Esophagus muscularis mucosa (tissue), 4 donors: ENCODE measurements around the gene NTPCR. TPM values are rescaled to one million over a fixed set of nuclear protein-coding genes. Genes with fewer than 3 reads are reported as not detected.

Source experiments
- DNase-seq: peaks from one replicate; pipeline ENCODE4 v3.0.0-alpha.2; 2017; ENCODE audit errors: extremely low spot score
- H3K27ac ChIP-seq, 4 donors: fragments of 200-600 bp; sonication (generic); replicated peaks in 1 of 4; 1 replicate in 3 of 4; 2 replicates in 1 of 4; pipeline ENCODE4 v1.5.1; 2016 to 2019; ENCODE audit warnings: mild to moderate bottlenecking in 1 of 4
- H3K27me3 ChIP-seq, 4 donors: fragments of 200-600 bp; sonication (generic); one replicate each; pipeline versions ENCODE4 v1.5.1 to v1.6.0; 2016 to 2019
- H3K36me3 ChIP-seq, 4 donors: fragments of 200-600 bp; sonication (generic); one replicate each; pipeline ENCODE4 v1.5.1; 2016 to 2019
- H3K4me1 ChIP-seq, 4 donors: fragments of 200-600 bp; sonication (generic); one replicate each; pipeline ENCODE4 v1.5.1; 2016 to 2019
- H3K4me3 ChIP-seq, 4 donors: fragments of 200-600 bp; sonication (generic); 1 replicate in 2 of 4; 2 replicates in 2 of 4; pipeline ENCODE4 v1.5.1; 2016 to 2019; ENCODE audit warnings: mild to moderate bottlenecking in 4 of 4, moderate library complexity in 1 of 4
- H3K9me3 ChIP-seq, 4 donors: fragments of 200-600 bp; sonication (generic); 1 replicate in 3 of 4; 2 replicates in 1 of 4; pipeline ENCODE4 v1.5.1; 2016 to 2019
- EP300 ChIP-seq: sonication (generic); formaldehyde crosslinking; IDR thresholded peaks from one replicate; pipeline ENCODE4 v1.6.1; 2017; ENCODE audit warnings: antibody characterized with exemption
- POLR2A ChIP-seq: fragments of 450-650 bp; IDR thresholded peaks from one replicate; pipeline ENCODE4 v1.6.1; 2017; ENCODE audit warnings: antibody characterized with exemption, moderate library complexity, mild to moderate bottlenecking, low read depth
- POLR2AphosphoS5 ChIP-seq, 2 donors: sonication (generic); formaldehyde crosslinking; IDR thresholded peaks; one replicate each; pipeline ENCODE4 v1.6.1; 2017; ENCODE audit warnings: antibody characterized with exemption in 2 of 2
- WGBS: methylation state at CpG from one replicate; pipeline ENCODE4 v1.1.5; 2018; 5-methylcytosine and 5-hydroxymethylcytosine counted together
- intact Hi-C: fragments of 100-400 bp; cut with DNase I; formaldehyde crosslinking; loops from one replicate; pipeline ENCODE4 v1.15.1; 2023
- total RNA-seq, 4 donors: library from RNA; depleted of rRNA; stranded (reverse); fragments of >200 nt; gene quantifications; one replicate each; pipeline versions ENCODE4 v1.1.0 to v1.2.1, GENCODE V29; 2016
- TF ChIP-seq, protein P1 (sequence below), 3 experiments: fragments of 200-600 bp in 2 of 3; fragments of 450-650 bp in 1 of 3; sonication (generic) in 2 of 3; IDR thresholded peaks; one replicate each; pipeline ENCODE4 v1.5.1; 2017 to 2019; ENCODE audit warnings: antibody characterized with exemption in 3 of 3, mild to moderate bottlenecking in 2 of 3, moderate library complexity in 1 of 3

NTPCR gene
- total RNA-seq, 4 donors from 2014 or later: 21.7 to 26.6 (median 24.6) TPM

DNA sequence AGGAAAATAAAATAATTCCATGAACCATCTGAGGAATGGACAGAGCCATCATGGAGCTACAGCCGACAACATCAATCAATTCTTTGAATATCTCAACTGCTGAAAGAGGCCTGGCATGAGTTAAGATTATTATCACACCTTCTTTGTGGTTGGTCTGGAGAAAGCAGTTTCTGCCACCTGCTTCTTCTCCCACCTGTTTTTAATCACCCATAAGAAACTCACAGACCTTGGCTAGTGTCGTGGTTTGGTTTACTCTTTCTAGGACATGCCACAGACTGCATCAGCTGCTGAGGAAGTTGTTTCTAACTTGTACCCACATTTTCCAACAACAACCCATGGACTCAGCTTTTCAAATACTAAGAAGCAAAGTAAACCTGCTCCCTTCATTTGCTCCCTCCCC, 65.6 kb downstream of the NTPCR start:
- intact Hi-C loops: no loop called here
- TF ChIP-seq POLR2A (no peak), EP300 (no peak), POLR2AphosphoS5 (IDR thresholded peaks at IDR 0.05) (no peak)
- TF ChIP-seq, protein P1, sequence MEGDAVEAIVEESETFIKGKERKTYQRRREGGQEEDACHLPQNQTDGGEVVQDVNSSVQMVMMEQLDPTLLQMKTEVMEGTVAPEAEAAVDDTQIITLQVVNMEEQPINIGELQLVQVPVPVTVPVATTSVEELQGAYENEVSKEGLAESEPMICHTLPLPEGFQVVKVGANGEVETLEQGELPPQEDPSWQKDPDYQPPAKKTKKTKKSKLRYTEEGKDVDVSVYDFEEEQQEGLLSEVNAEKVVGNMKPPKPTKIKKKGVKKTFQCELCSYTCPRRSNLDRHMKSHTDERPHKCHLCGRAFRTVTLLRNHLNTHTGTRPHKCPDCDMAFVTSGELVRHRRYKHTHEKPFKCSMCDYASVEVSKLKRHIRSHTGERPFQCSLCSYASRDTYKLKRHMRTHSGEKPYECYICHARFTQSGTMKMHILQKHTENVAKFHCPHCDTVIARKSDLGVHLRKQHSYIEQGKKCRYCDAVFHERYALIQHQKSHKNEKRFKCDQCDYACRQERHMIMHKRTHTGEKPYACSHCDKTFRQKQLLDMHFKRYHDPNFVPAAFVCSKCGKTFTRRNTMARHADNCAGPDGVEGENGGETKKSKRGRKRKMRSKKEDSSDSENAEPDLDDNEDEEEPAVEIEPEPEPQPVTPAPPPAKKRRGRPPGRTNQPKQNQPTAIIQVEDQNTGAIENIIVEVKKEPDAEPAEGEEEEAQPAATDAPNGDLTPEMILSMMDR (IDR thresholded peaks at IDR 0.05): no peak
- WGBS: 90% methylated on average over 2 of the region's 2 CpGs
- no peaks in the 10 kb centered on the region for H3K9me3 ChIP-seq
- peaks cover 0 to 8% (median 2%) of the 10 kb centered on the region in 4 donors for H3K36me3 ChIP-seq
- no peak overlapping the region for H3K4me3 ChIP-seq
- DNase-seq: no peak
- no peak overlapping the region for H3K27ac ChIP-seq
- no peaks in the 10 kb centered on the region for H3K27me3 ChIP-seq
- H3K4me1 ChIP-seq: peaks cover 0 to 10% (median 7%) of the 10 kb centered on the region in 4 donors

DNA sequence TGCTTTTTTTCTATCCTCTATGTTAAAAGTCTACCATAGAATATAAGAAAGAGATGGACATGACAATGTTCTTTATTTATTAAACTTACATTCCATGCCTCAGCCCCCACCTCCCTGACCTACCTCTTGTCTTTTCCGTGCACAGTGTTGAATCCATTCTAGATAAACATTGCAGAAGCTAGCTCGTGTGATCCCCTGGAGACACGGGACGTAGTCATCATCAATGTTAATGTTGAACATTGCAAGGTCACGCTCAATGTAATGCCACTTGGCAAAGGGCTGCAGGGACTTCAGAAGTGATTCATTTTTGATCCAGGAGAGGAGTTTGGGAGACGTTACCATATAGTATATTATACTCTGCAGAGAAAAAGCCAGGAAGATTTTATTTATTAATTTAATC, 66.4 kb downstream of the NTPCR start:
- Histone ChIP-seq H3K27me3 (no peaks in the 10 kb centered on the region), H3K9me3 (no peaks in the 10 kb centered on the region), H3K27ac (no peak overlapping the region), H3K4me3 (no peak overlapping the region), H3K36me3 (peaks cover 0 to 8% (median 2%) of the 10 kb centered on the region in 4 donors), H3K4me1 (peaks cover 0 to 12% (median 9%) of the 10 kb centered on the region in 4 donors)
- intact Hi-C loops: no loop called here
- DNase-seq: no peak
- TF ChIP-seq, protein P1 (IDR thresholded peaks at IDR 0.05): no peak
- TF ChIP-seq POLR2A (no peak), POLR2AphosphoS5 (IDR thresholded peaks at IDR 0.05) (no peak)
- WGBS: 73% methylated on average over 6 of the region's 6 CpGs

DNA sequence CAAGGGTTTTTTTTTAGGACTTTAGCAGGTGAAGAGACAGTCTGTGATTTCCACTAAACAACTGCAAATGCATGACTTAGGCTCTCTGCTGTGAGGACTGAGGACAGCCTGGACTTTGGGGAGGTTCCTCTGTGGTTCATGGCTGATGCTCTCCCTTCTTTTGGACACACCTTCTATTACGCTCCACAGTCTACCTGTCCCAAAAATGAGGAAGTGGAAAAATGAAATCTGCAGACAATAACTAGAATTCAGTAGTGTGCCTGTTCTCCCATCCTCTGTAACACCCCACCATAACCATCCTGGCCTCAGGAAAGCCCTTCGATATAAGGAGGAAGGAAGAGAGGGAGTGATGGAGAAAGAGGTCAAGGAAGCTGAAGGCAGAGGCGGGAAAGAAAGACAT, 68.7 kb downstream of the NTPCR start:
- H3K4me3 ChIP-seq: no peak overlapping the region
- H3K4me1 ChIP-seq: peaks cover 0 to 12% (median 9%) of the 10 kb centered on the region in 4 donors
- 92% methylated on average over 3 of the region's 3 CpGs for WGBS
- no peak overlapping the region for H3K27ac ChIP-seq
- H3K36me3 ChIP-seq: peaks cover 0 to 7% (median 0%) of the 10 kb centered on the region in 4 donors
- DNase-seq: no peak
- H3K9me3 ChIP-seq: no peaks in the 10 kb centered on the region
- TF ChIP-seq, protein P1 (IDR thresholded peaks at IDR 0.05): no peak
- TF ChIP-seq POLR2AphosphoS5 (IDR thresholded peaks at IDR 0.05) (no peak), EP300 (no peak), POLR2A (no peak)
- no peaks in the 10 kb centered on the region for H3K27me3 ChIP-seq
- intact Hi-C loops: no loop called here

DNA sequence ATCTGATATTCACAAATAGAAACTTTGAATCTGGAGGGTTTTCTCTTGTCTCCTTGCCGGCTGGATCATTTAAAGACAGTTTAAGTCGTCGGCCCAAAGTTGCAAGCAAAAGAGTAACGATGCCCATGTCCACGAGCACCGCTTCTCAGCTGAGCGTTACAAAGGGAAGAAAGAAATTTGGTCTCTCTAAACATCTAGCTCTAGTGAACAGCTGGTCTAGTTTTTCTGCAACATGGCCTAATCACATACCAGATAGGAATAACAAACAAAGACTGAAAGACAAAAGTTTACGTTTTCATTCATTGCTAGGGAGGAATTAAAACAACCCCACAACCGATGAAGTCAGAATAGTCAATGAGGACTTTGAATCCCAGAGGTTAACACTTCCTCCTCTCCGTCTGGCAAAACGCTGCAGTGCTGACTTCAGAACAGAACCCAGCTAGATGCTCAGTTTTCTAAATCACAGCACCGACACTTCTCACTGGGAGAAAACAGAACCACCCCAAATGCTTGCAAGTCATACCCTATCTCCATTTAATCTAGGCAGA, 69.4 kb downstream of the NTPCR start:
- no peak overlapping the region for H3K27ac ChIP-seq
- no peaks in the 10 kb centered on the region for H3K27me3 ChIP-seq
- H3K36me3 ChIP-seq: no peaks in the 10 kb centered on the region
- intact Hi-C loops: no loop called here
- peak; percentile 26 for DNase-seq
- H3K4me3 ChIP-seq: no peak overlapping the region
- TF ChIP-seq EP300: no peak
- TF ChIP-seq, protein P1 (IDR thresholded peaks at IDR 0.05): no peak
- 77% methylated on average over 12 of the region's 12 CpGs for WGBS
- H3K4me1 ChIP-seq: peaks cover 0 to 12% (median 9%) of the 10 kb centered on the region in 4 donors
- no peaks in the 10 kb centered on the region for H3K9me3 ChIP-seq

DNA sequence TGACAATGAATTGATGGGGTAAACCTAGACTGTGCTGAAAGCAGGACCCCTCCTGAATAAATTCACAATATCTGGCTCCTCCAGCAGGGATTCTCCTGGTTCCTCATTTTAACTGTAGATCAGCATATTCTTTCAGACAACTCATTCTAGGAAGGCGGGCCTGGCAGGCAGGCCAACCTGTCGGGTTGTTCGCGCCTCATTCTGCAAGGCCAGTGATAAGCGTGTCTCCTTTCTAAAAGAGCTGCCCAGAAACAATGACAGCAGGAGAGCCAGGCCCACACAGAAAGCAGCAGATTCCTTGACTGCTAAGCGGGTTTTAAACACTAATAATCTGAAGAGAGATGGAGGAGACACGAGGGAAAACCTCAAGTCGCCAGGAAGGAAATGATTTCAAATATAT, 70.0 kb downstream of the NTPCR start:
- no peaks in the 10 kb centered on the region for H3K9me3 ChIP-seq
- no peaks in the 10 kb centered on the region for H3K36me3 ChIP-seq
- no peaks in the 10 kb centered on the region for H3K27me3 ChIP-seq
- TF ChIP-seq POLR2A (no peak), POLR2AphosphoS5 (IDR thresholded peaks at IDR 0.05) (no peak), EP300 (no peak)
- TF ChIP-seq, protein P1 (IDR thresholded peaks at IDR 0.05): no peak
- no peak overlapping the region for H3K27ac ChIP-seq
- intact Hi-C loops: no loop called here
- no peak for DNase-seq
- 81% methylated on average over 7 of the region's 8 CpGs for WGBS
- no peak overlapping the region for H3K4me3 ChIP-seq
- H3K4me1 ChIP-seq: peaks cover 0 to 12% (median 9%) of the 10 kb centered on the region in 4 donors
